ENCODE measurements around the gene ARHGEF12. TPM values are rescaled to one million over a fixed set of nuclear protein-coding genes. Genes with fewer than 3 reads are reported as not detected.

The ARHGEF12 gene
- total RNA-seq, 1 donor from 2014 or later: 40.8 TPM

- Mint-ChIP-seq H3K4me3 (ENCODE audit: unreplicated experiment) (no peak overlapping the region), H3K27me3 (ENCODE audit: unreplicated experiment) (peaks cover 2% of the 10 kb centered on the region), H3K27ac (ENCODE audit: unreplicated experiment) (no peak overlapping the region), H3K9me3 (ENCODE audit: unreplicated experiment) (no peaks in the 10 kb centered on the region), H3K36me3 (ENCODE audit: unreplicated experiment) (no peaks in the 10 kb centered on the region), H3K4me1 (ENCODE audit: low read depth, unreplicated experiment) (peaks cover 12% of the 10 kb centered on the region)
- TF ChIP-seq CTCF (IDR thresholded peaks at IDR 0.05; ENCODE audit: partially characterized antibody, unreplicated experiment): no peak
- no peak for DNase-seq
Measured at GRCh38 chr11:120505801-120506425, 169.7 kb downstream of the ARHGEF12 start.

- no peak overlapping the region for H3K4me3 Mint-ChIP-seq (ENCODE audit: unreplicated experiment)
- peaks cover 6% of the 10 kb centered on the region for H3K27me3 Mint-ChIP-seq (ENCODE audit: unreplicated experiment)
- no peak overlapping the region for H3K27ac Mint-ChIP-seq (ENCODE audit: unreplicated experiment)
- TF ChIP-seq CTCF (IDR thresholded peaks at IDR 0.05; ENCODE audit: partially characterized antibody, unreplicated experiment): no peak
- peaks cover 4% of the 10 kb centered on the region for H3K4me1 Mint-ChIP-seq (ENCODE audit: low read depth, unreplicated experiment)
- H3K36me3 Mint-ChIP-seq (ENCODE audit: unreplicated experiment): no peaks in the 10 kb centered on the region
- DNase-seq: no peak
- peaks cover 2% of the 10 kb centered on the region for H3K9me3 Mint-ChIP-seq (ENCODE audit: unreplicated experiment)
Measured at GRCh38 chr11:120509346-120510053, 173.3 kb downstream of the ARHGEF12 start.

GRCh38 chr11:120510406-120511115, 174.3 kb downstream of the ARHGEF12 start:
- Mint-ChIP-seq H3K36me3 (ENCODE audit: unreplicated experiment) (no peaks in the 10 kb centered on the region), H3K4me1 (ENCODE audit: low read depth, unreplicated experiment) (peaks cover 4% of the 10 kb centered on the region), H3K9me3 (ENCODE audit: unreplicated experiment) (peaks cover 3% of the 10 kb centered on the region), H3K27ac (ENCODE audit: unreplicated experiment) (no peak overlapping the region), H3K27me3 (ENCODE audit: unreplicated experiment) (peaks cover 6% of the 10 kb centered on the region), H3K4me3 (ENCODE audit: unreplicated experiment) (peak overlapping the region; percentile 57)
- DNase-seq: peak; percentile 53
- no peak for TF ChIP-seq CTCF (IDR thresholded peaks at IDR 0.05; ENCODE audit: partially characterized antibody, unreplicated experiment)

GRCh38 chr11:120511116-120511819, 175.1 kb downstream of the ARHGEF12 start, which contains the start of gene GRIK4:
GRIK4 (plus strand) TSS chr11:120511748; CDS start chr11:120660319, 148,571 bp downstream.
- Mint-ChIP-seq H3K4me1 (ENCODE audit: low read depth, unreplicated experiment) (peaks cover 4% of the 10 kb centered on the region), H3K4me3 (ENCODE audit: unreplicated experiment) (peak within 1 kb of the TSS; percentile 57), H3K9me3 (ENCODE audit: unreplicated experiment) (peaks cover 3% of the 10 kb centered on the region), H3K27ac (ENCODE audit: unreplicated experiment) (no peak within 1 kb of the TSS), H3K36me3 (ENCODE audit: unreplicated experiment) (no peaks in the 10 kb centered on the region), H3K27me3 (ENCODE audit: unreplicated experiment) (peaks cover 6% of the 10 kb centered on the region)
- TF ChIP-seq CTCF (IDR thresholded peaks at IDR 0.05; ENCODE audit: partially characterized antibody, unreplicated experiment): peak; percentile 93
- DNase-seq: peak; percentile 95

Data from glutamatergic neuron (in vitro differentiated cells).